HEK293T (cell line): ENCODE results near the gene SHOX.

ENCODE experiments used
- CTCF ChIA-PET: fragments of 350-600 bp; formaldehyde crosslinking; extraction: SDS; loops from one replicate; lab custom pipeline; 2021; ENCODE audit warnings: antibody characterized with exemption, inconsistent platforms; lab: Yijun Ruan, JAX
- POLR2A ChIA-PET: fragments of 350-600 bp; formaldehyde crosslinking; extraction: SDS; loops from one replicate; lab custom pipeline; 2020; ENCODE audit warnings: antibody characterized with exemption, inconsistent platforms; lab: Yijun Ruan, JAX
- DNase-seq: peaks from one replicate; pipeline ENCODE4 v3.0.0; 2012; ENCODE audit warnings: mixed read lengths; ENCODE audit errors: extremely low spot score
- ARNT ChIP-seq: fragments of 450-650 bp; IDR thresholded peaks from 2 replicates; pipeline ENCODE4 v1.6.1; 2017; ENCODE audit warnings: mild to moderate bottlenecking
- BHLHE40 ChIP-seq: fragments of 450-650 bp; IDR thresholded peaks from 2 replicates; pipeline ENCODE4 v1.6.1; 2016; ENCODE audit warnings: mild to moderate bottlenecking, moderate library complexity, borderline replicate concordance
- CTBP1 ChIP-seq: fragments of 450-650 bp; IDR thresholded peaks from 2 replicates; pipeline ENCODE4 v1.6.1; 2016; ENCODE audit warnings: borderline replicate concordance
- ELF4 ChIP-seq: fragments of 450-650 bp; IDR thresholded peaks from 2 replicates; pipeline ENCODE4 v1.6.1; 2017; ENCODE audit warnings: antibody characterized with exemption
- FOXA1 ChIP-seq: fragments of 450-650 bp; IDR thresholded peaks from 2 replicates; pipeline ENCODE4 v1.6.1; 2016; ENCODE audit warnings: mild to moderate bottlenecking
- FOXK2 ChIP-seq: fragments of 450-650 bp; IDR thresholded peaks from 2 replicates; pipeline ENCODE4 v1.6.1; 2016; ENCODE audit warnings: mild to moderate bottlenecking
- FOXM1 ChIP-seq: fragments of 450-650 bp; IDR thresholded peaks from 2 replicates; pipeline ENCODE4 v1.6.1; 2017; ENCODE audit warnings: mild to moderate bottlenecking, borderline replicate concordance
- HDGF ChIP-seq: fragments of 450-650 bp; IDR thresholded peaks from 2 replicates; pipeline ENCODE4 v1.6.1; 2017; ENCODE audit warnings: antibody characterized with exemption, borderline replicate concordance
- L3MBTL2 ChIP-seq: fragments of 450-650 bp; conservative IDR thresholded peaks from 2 replicates; pipeline ENCODE4 v1.6.1; 2016; ENCODE audit warnings: mild to moderate bottlenecking
- LEF1 ChIP-seq: fragments of 450-650 bp; IDR thresholded peaks from 2 replicates; pipeline ENCODE4 v1.6.1; 2017; ENCODE audit warnings: mild to moderate bottlenecking, borderline replicate concordance
- NFRKB ChIP-seq: fragments of 450-650 bp; IDR thresholded peaks from 2 replicates; pipeline ENCODE4 v1.6.1; 2016; ENCODE audit warnings: mild to moderate bottlenecking, moderate library complexity
- PKNOX1 ChIP-seq: fragments of 450-650 bp; IDR thresholded peaks from 2 replicates; pipeline ENCODE4 v1.6.1; 2016
- SP1 ChIP-seq: fragments of 450-650 bp; IDR thresholded peaks from 2 replicates; pipeline ENCODE4 v1.6.1; 2017
- SUZ12 ChIP-seq: fragments of 450-650 bp; IDR thresholded peaks from 2 replicates; pipeline ENCODE4 v1.6.1; 2016; ENCODE audit warnings: mild to moderate bottlenecking
- TARDBP ChIP-seq: fragments of 450-650 bp; IDR thresholded peaks from 2 replicates; pipeline ENCODE4 v1.6.1; 2016
- ZNF384 ChIP-seq: fragments of 450-650 bp; IDR thresholded peaks from 2 replicates; pipeline ENCODE4 v1.6.1; 2016

Gene SHOX

GRCh38 chrX:642436-643240 lies 12.0 kb downstream of the SHOX start:
- ChIA-PET POLR2A (no interaction called here), CTCF (no interaction called here)
- no peak for TF ChIP-seq ARNT
- TF ChIP-seq FOXA1: no peak
- no peak for TF ChIP-seq BHLHE40
- no peak for TF ChIP-seq ZNF384
- TF ChIP-seq L3MBTL2: no peak
- no peak for TF ChIP-seq PKNOX1
- no peak for TF ChIP-seq CTBP1
- no peak for TF ChIP-seq NFRKB
- TF ChIP-seq HDGF: no peak
- no peak for TF ChIP-seq TARDBP
- no peak for TF ChIP-seq FOXM1
- TF ChIP-seq FOXK2: no peak
- no peak for TF ChIP-seq SP1
- no peak for TF ChIP-seq LEF1
- no peak for DNase-seq

GRCh38 chrX:643241-643595 lies 12.6 kb downstream of the SHOX start:
- POLR2A ChIA-PET: no interaction called here
- no peak for TF ChIP-seq CTBP1
- TF ChIP-seq ELF4: no peak
- TF ChIP-seq ZNF384: no peak
- no peak for TF ChIP-seq FOXM1
- TF ChIP-seq SUZ12: no peak
- TF ChIP-seq ARNT: no peak
- no peak for TF ChIP-seq HDGF
- no peak for TF ChIP-seq LEF1
- CTCF ChIA-PET: no interaction called here
- no peak for DNase-seq

- CTCF ChIA-PET: no interaction called here
Measured at GRCh38 chrX:643911-644303, 13.3 kb downstream of the SHOX start.

GRCh38 chrX:644304-645281 lies 14.0 kb downstream of the SHOX start:
- ChIA-PET POLR2A (no interaction called here), CTCF (no interaction called here)
- no peak for DNase-seq
- TF ChIP-seq CTBP1 (no peak), FOXK2 (no peak), PKNOX1 (no peak), L3MBTL2 (no peak), NFRKB (no peak), ELF4 (no peak)

More at GRCh38 chrX:643911-644303, 13.3 kb downstream of the SHOX start:
- no peak for DNase-seq
- POLR2A ChIA-PET: no interaction called here
- no peak for TF ChIP-seq L3MBTL2
- no peak for TF ChIP-seq FOXM1
- TF ChIP-seq LEF1: no peak
- TF ChIP-seq NFRKB: no peak
- no peak for TF ChIP-seq CTBP1
- TF ChIP-seq SP1: no peak
- TF ChIP-seq ZNF384: no peak
- no peak for TF ChIP-seq HDGF
- TF ChIP-seq ARNT: no peak
- TF ChIP-seq PKNOX1: no peak

- TF ChIP-seq BHLHE40: no peak
- TF ChIP-seq ELF4: no peak
- TF ChIP-seq FOXA1: no peak
- no peak for TF ChIP-seq LEF1
- no peak for TF ChIP-seq SP1
- TF ChIP-seq TARDBP: no peak
- no peak for TF ChIP-seq ZNF384
- TF ChIP-seq FOXM1: no peak
- no peak for TF ChIP-seq NFRKB
- no peak for TF ChIP-seq HDGF
- no peak for TF ChIP-seq SUZ12
- CTCF ChIA-PET: no interaction called here
- no peak for DNase-seq
- POLR2A ChIA-PET: no interaction called here
Measured at GRCh38 chrX:646228-646495, 15.6 kb downstream of the SHOX start.

- DNase-seq: no peak
- ChIA-PET POLR2A (no interaction called here), CTCF (no interaction called here)
- TF ChIP-seq PKNOX1 (no peak), BHLHE40 (no peak), ZNF384 (no peak), ELF4 (no peak), FOXM1 (no peak), HDGF (no peak), SP1 (no peak), FOXK2 (no peak), SUZ12 (no peak), LEF1 (no peak), FOXA1 (no peak), NFRKB (no peak), L3MBTL2 (no peak), ARNT (no peak), TARDBP (no peak), CTBP1 (no peak)
Measured at GRCh38 chrX:646796-647195, 16.2 kb downstream of the SHOX start.
